GM19467 (cell line): ENCODE measurements around the gene MAD1L1.

Experiments
- ATAC-seq: cut with Tn5 transposase; IDR thresholded peaks from one replicate; pipeline ENCODE4 v1.9.1; 2021; ENCODE audit warnings: mild to moderate bottlenecking, moderate library complexity; ENCODE audit not compliant: unreplicated experiment

The MAD1L1 gene

DNA sequence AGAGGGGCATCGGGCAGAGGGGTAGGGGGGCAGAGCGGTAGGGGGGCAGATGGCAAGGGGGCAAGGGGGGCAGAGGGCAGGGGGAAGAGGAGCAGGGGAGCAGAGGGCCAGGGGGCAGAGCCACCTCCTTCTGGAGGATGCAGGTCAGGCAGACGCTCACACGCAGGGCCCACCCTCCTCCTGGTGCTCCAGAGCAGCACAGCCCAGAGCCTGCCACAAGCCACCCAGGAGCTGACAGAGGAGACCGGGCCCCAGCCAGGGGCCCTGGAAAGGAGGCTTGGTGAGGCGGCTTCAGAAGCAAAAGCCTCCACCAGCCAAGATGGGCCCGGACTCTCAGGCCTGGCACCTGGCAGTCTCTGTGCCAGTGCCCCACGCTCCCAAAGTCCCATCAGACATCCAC is 13.1 kb downstream of the MAD1L1 start:
- ATAC-seq = no peak

- ATAC-seq = no peak
Observed at GRCh38 chr7:2219136-2219535, 13.6 kb downstream of the MAD1L1 start.

- no peak for ATAC-seq
Observed at GRCh38 chr7:2218444-2218785, 14.3 kb downstream of the MAD1L1 start.

DNA sequence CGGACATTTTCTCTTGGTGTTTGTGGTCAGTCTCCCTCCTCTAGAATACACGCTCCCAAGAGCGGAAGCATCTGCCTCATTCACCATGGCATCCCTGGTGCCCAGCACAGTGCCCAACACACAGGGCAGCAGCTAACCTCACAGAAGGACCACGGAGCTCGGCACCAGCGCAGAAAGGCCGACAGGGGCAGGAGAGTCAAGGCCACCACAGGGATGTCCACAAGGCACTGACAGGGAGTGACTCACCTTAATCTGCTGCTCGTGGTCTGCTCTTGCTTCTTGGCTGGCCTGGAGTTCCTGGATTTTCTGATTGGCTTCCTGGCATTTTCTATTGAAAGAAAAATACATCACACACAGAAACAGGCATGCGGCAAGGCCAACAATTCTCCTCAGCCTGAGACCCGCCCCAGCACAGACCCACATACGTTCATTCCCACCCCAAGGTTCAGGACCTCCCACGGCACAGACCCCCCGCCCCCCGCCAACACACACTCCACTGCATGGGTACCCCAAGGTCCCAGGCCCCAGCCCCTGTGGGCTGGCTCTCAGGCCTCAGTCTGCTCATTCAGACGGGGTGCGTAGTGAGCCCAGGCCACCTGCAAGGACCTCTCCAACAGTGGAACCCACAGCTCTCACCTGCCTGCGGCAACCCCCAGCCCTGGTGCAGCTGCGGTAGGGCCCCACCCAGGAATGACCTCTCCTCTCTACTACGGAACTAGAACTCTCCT is 14.9 kb downstream of the MAD1L1 start:
- ATAC-seq = no peak

DNA sequence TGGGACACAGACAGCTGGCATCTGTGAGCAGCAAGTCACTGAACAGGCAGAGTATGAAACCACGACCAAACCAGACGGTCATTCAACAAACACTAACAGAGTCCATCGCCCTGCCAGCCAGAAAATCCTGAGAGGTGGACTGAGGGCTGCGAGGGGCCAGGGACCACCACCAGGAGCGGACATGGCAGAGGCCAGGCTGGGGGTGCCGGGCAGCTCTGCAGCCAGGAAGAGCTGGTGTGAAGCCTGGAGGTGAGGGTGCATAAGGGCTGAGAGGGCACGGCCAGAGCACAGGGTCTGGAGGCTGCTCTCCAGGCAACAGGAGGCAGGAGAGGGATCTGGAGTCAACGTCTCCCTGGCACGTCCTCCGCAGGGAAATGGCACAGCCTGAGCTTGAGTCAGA is 15.5 kb downstream of the MAD1L1 start:
- ATAC-seq = no peak

- ATAC-seq = no peak
Observed at GRCh38 chr7:2215851-2216250, 16.9 kb downstream of the MAD1L1 start.

DNA sequence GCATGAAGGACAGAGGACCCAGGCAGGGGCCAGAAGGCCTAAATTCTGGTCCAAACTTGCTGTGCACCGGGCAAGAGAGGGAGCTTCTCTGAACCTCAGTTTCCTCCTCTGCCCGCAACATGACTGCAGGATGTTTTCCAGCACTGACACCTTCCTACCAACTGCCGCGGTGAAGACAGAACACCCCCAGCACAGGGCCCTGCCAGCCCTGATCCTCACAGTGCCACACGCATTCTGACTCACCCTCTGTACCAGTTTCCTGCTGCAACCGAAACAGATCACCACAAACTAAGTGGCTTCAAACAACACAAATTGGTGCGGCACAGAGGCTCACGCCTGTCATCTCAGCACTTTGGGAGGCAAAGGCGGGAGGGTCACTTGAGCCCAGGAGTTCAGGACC is 18.1 kb downstream of the MAD1L1 start:
- ATAC-seq = no peak

DNA sequence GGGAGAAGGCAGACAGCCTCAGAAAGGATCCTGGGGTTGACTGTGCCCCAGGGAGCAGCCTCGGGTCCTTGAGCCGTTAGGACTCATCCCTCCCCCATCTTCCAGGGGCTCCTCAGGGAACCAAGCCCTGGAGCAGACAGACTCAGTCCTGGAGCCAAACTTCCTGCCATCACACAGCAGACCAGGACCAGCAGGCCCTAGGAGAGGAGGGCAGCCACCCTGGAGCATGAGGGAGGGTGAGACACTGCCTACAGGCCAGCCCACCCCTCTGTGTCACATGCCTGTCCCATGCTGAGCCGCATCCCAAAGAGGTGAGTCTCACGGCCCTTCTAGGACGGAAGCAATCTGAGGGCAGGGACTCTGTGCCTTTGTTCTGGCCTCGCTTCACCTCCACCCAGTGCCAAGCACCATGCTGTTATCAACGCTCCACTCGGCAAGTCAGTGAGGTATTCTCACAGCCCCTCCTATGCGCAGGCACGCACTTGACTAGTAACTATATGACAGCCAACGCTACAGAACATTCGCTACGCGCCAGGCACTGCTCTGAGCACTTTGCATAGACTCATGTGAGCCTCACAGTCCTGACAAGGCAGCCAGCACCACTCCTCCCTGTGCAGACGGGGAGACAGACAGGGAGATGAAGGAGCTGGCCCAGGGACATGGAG is 19.1 kb downstream of the MAD1L1 start:
- no peak for ATAC-seq

DNA sequence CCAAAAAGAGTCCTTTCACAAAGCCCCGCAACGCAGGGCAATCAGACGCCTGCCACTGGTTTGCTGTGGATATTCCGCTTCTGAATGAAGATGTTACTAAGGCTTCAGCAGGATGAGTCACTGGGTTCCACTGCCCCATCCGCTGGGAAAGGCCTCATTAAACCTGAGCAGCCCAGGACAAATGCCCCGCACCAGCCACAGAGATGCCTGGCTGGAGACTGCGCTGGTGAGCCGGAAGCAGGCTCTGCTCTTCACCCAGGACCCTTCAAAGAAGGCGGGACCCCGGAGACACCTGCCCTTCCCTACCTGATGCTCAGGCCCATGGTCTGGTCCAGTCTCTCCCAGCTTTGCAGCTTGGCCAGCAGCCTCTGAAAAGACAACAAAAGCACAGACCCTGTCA is 19.8 kb downstream of the MAD1L1 start:
- no peak for ATAC-seq

DNA sequence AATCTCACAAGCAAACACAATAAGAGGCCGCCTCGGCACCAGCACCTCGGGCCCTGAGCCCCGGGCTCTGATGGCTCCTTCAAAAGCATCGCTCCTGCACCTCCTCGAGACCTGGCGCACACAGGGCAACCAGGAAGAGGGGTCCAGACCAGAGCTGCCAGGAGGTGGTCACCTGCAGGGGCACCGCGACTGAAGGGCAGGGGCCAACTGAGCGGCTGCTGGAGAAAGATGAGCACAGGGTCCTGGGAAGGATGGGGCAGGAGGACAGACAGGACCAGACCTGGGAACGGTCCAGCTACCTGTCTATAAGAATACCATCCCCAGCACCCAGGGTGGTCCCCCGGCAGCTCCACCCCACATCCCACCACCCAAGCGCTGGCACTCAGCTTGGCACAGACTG is 20.8 kb downstream of the MAD1L1 start:
- ATAC-seq = no peak

DNA sequence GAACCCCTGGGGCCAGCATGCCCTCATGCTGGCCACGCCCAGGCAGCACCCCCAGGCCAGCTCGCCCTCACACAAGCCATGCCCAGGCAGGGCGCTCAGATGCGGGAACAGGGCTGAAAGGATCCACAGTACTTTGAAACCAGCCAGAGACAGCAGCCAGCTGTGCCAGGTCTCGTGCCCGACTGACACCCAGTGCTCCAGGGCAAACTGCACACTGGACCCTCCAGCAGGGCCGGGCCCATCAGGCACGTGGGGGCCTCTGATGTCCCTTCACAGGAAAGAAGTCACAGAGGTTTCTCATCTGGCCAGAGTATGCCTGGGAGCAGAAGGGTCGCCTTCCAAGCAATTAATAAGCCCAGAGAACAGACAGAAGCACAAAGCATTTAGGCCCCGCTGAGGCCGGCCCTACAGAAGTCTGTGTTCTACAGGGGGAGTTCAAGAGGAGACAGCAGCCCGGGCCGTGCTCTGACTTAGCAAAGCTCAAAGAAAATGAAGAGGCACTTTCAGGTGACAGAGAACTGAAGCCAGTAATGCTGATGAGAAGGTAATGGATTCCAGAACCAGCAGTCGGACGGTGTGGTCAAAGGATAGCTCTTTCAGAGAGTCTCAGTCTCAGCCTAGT is 21.4 kb downstream of the MAD1L1 start:
- ATAC-seq = no peak

DNA sequence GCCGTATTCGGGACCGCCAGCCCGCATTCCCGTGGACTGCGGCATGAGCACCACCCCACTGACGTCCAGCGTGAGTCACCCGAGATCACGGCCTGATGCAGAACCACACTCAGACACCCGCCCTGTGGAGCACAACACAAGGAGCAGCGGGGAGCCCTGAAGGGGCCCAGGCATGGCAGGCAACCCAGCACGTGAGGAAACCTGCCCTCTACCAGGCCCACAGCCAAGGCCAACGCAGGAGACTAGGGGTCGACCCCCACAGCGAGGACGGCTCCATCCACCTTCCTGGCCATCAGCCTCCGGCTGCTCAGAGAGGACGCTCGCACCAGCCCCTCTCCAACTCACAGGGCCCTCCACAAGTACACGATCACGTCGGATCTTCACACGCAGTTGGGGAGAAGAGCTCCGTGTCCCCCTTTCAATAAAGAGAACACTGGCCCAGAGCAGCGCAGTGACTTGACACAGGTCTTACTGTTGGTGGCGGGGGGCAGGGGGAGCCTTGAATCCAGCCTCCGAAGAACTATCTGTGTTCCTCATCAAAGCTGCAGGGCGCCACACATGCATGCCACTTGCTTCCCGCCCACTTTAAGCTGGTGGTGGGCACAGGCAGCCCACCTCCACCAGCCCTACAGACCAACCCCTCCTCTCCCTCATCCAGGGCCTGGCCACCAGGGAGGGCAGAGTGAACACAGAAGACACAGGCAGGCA is 22.0 kb downstream of the MAD1L1 start:
- ATAC-seq = no peak

DNA sequence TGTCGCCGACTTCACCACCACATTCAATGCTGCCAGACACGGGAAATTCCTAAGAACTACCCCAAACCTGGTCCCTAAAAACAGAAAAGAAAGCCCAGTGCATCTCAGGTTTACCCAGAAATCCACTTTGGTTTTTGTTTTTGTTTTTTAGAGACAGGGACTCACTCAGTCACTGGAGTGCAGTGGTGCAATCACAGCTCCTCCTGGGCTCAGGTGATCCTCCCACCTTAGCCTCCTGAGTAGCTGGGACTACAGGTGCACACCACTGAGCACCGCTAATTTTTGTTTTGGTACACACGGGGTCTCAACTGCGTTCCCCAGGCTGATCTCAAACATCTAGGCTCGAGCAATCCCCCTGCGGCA is 22.8 kb downstream of the MAD1L1 start:
- no peak for ATAC-seq

DNA sequence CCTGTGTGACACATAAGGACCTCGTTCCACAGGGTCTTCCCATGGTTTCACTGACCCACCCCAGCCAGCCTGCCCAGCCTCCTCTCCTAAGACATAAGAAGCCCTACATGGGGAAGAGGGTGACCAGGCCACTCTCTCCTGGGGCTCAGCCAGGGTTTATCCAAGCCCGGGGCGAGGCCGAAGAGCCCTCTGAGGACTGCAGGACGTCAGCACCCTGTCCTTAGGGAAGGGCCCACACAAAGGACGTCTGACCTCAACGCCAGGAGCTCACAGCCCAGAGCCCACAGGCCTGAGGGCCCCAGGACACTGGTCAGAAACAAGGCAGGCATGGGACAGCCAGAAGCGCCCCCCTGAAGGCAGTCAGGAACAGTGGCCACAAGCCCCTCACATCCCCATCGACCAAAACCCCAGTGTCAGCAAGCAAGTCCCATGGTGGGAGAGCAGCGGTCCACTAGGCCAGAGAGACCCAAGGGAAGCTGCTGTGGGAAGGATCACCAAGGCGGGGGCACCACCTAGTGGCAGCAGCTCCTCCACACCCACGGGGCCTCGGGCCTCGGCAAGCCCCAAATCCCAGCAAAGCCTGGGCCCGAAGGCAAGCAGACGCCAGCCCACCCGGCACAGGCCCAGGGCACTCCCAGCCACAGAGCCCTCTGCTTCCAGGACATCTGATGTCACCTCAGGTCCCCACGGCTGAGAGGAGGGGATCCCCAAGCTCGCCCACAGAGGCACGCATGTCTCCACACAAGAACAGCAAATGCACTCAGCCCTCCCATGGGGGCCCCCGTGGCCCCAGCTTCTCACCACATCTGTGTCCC is 23.4 kb downstream of the MAD1L1 start:
- no peak for ATAC-seq

GRCh38 chr7:2208712-2209111 is 24.0 kb downstream of the MAD1L1 start:
- no peak for ATAC-seq

- no peak for ATAC-seq
Observed at GRCh38 chr7:2205036-2205780, 27.5 kb downstream of the MAD1L1 start.

- no peak for ATAC-seq
Observed at GRCh38 chr7:2204446-2204845, 28.3 kb downstream of the MAD1L1 start.

DNA sequence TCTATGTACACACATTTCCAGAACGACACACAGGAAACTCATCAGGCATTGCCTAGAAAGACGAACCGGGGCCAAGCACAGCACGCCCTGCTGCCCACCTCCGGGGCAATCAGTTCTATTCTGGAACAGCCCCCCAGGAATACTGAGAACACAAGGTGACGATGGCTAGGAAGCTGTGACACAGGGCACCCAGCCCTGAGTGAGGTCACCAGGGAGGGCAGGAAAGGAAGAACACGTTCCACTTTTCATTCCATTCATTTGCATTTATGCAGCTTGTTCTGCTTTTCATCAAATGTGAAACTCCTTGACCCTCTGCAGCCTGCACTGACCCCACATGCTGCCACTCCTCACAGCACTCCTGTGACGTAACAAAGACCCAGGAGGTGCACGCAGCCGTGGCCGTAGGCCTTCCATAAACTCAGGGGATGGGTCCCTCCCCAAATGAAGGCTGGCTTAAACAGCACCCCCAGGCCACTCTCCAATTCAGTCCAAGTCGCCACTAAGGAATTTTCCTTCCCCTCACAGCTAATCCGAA is 28.9 kb downstream of the MAD1L1 start:
- ATAC-seq = no peak

DNA sequence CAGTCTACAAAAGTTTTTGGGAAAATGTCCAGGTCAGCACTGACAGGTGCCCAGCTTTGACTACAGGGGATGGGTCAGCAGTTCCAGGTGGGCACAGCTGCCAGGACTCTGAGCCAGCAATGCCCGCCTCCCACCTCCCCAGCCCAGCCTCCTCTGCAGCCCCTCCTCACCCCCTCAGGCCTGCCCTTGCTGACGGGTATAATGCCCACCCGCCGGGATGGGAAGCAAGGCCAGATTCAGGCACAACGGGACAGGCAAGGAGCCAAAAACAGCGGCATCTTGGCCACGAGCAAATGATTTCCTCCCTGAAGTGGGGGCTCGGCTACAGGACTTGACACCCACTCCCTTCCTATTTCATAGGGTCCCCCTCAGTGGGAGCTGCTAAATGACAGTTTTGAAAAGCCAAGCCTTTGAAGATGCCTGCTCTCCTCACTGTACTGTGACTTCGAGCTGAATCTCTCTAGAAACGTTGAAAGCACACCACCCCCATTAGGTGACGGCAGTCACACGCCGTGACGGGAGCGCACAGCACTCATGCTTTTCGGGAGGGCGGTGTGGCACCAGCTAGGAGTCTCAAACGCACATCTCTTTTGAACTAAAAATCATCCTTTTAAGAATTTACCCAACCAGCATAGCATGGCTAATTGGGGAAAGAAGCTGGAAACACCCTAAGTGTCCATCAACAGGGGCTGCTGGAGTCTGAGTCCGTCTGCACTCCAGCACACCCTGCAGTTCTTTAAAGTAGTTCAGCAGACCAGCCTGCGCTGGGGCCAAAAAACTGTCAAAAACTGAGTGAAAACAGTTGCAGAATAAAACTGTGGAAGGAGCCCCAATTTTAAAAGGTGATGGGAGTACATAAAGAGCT is 29.6 kb downstream of the MAD1L1 start:
- no peak for ATAC-seq
